Measurements from ENCODE around the gene FOLR1. TPM values are rescaled to one million over a fixed set of nuclear protein-coding genes. Genes with fewer than 3 reads are reported as not detected.

Gene FOLR1
- polyA plus RNA-seq, 1 donor from 2014 or later: not detected

DNA sequence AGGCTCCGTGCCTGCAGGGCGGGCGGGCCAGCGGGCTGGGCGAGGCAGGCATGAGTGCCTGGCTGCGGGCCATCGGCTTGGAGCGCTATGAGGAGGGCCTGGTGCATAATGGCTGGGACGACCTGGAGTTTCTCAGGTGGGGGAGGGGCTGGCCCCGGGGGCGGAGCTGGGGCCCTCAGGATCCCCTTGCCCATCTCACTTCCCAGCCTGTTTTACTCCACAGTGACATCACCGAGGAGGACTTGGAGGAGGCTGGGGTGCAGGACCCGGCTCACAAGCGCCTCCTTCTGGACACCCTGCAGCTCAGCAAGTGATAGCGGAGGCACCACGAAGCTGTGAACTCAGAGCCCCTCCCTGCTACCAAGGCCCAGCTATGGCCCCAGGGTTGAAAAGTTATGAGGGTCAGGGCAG, 46.1 kb downstream of the FOLR1 start:
- Histone ChIP-seq H3K27me3 (ENCODE audit: insufficient read depth, low read depth, low read length) (peaks cover 47% of the 10 kb centered on the region), H3K4me3 (ENCODE audit: low read length) (no peak overlapping the region), H3K9ac (ENCODE audit: low read length) (no peak overlapping the region), H3K27ac (ENCODE audit: low read length) (no peak overlapping the region), H3K9me2 (ENCODE audit: insufficient read depth, low read length) (no peaks in the 10 kb centered on the region), H3K79me2 (replicated peaks; ENCODE audit: insufficient read depth, low read length) (no peaks in the 10 kb centered on the region), H3K9me3 (ENCODE audit: low read length) (no peaks in the 10 kb centered on the region), H3K36me3 (ENCODE audit: insufficient read depth, low read length) (no peaks in the 10 kb centered on the region), H4K20me1 (ENCODE audit: insufficient read depth) (no peaks in the 10 kb centered on the region), H3K4me2 (ENCODE audit: low read length) (no peak overlapping the region), H2AFZ (ENCODE audit: low read depth, low read length) (no peak overlapping the region), H3F3A (ENCODE audit: insufficient read depth, low read length, poor library complexity, severe bottlenecking) (no peaks in the 10 kb centered on the region)
- TF ChIP-seq, protein P1, sequence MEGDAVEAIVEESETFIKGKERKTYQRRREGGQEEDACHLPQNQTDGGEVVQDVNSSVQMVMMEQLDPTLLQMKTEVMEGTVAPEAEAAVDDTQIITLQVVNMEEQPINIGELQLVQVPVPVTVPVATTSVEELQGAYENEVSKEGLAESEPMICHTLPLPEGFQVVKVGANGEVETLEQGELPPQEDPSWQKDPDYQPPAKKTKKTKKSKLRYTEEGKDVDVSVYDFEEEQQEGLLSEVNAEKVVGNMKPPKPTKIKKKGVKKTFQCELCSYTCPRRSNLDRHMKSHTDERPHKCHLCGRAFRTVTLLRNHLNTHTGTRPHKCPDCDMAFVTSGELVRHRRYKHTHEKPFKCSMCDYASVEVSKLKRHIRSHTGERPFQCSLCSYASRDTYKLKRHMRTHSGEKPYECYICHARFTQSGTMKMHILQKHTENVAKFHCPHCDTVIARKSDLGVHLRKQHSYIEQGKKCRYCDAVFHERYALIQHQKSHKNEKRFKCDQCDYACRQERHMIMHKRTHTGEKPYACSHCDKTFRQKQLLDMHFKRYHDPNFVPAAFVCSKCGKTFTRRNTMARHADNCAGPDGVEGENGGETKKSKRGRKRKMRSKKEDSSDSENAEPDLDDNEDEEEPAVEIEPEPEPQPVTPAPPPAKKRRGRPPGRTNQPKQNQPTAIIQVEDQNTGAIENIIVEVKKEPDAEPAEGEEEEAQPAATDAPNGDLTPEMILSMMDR (IDR thresholded peaks at IDR 0.05; ENCODE audit: poor library complexity, severe bottlenecking): peak; percentile 34
- TF ChIP-seq EP300 (conservative IDR thresholded peaks at IDR 0.05; ENCODE audit: poor library complexity, severe bottlenecking) (no peak), EZH2 (IDR thresholded peaks at IDR 0.05; ENCODE audit: borderline replicate concordance, insufficient read depth, low read length, poor library complexity, severe bottlenecking) (no peak)
- TF ChIP-seq, protein P2, sequence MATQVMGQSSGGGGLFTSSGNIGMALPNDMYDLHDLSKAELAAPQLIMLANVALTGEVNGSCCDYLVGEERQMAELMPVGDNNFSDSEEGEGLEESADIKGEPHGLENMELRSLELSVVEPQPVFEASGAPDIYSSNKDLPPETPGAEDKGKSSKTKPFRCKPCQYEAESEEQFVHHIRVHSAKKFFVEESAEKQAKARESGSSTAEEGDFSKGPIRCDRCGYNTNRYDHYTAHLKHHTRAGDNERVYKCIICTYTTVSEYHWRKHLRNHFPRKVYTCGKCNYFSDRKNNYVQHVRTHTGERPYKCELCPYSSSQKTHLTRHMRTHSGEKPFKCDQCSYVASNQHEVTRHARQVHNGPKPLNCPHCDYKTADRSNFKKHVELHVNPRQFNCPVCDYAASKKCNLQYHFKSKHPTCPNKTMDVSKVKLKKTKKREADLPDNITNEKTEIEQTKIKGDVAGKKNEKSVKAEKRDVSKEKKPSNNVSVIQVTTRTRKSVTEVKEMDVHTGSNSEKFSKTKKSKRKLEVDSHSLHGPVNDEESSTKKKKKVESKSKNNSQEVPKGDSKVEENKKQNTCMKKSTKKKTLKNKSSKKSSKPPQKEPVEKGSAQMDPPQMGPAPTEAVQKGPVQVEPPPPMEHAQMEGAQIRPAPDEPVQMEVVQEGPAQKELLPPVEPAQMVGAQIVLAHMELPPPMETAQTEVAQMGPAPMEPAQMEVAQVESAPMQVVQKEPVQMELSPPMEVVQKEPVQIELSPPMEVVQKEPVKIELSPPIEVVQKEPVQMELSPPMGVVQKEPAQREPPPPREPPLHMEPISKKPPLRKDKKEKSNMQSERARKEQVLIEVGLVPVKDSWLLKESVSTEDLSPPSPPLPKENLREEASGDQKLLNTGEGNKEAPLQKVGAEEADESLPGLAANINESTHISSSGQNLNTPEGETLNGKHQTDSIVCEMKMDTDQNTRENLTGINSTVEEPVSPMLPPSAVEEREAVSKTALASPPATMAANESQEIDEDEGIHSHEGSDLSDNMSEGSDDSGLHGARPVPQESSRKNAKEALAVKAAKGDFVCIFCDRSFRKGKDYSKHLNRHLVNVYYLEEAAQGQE (IDR thresholded peaks at IDR 0.05; ENCODE audit: borderline replicate concordance): no peak

DNA sequence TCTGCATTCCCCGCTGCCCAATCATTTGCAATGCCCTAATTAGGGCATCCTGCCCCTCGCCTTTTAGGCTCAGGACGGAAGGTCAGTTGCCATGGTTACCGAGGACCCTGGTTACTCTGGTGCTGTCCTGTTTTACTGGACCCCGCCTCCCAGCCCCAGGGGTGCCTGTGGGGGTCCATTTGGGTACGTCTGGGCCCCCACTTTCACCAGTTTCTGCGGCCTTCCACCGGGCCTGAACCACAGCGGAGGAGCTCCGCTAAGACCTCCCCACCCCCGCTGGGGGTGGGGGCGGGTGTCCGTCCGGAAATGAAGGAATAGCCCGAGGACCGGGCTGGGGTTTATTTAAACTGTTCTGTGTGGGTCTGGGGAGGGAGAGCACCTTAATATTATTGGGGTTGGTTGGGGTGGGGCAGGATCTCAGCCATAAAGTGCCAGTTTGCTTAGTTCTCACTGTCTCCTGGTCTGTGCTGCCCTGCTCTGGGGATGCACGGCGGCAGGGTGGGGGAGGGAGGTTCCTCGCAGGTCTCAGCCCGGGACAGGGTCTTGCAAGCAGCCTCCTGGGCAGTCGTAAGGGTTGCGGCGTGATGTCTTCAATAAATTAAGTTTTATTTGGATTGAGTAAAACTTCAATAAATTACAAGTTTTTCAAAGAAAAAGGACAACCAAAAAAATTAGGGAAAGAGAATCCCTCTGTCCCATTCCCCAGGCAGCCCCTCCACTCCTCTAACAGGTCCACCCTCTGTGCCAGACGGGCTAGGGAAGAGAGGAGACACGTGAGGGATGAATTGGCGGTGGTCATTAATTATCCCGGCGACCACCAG, 46.8 kb downstream of the FOLR1 start:
- H3K27me3 ChIP-seq (ENCODE audit: insufficient read depth, low read depth, low read length): peaks cover 54% of the 10 kb centered on the region
- no peak overlapping the region for H3K4me3 ChIP-seq (ENCODE audit: low read length)
- peaks cover 4% of the 10 kb centered on the region for H3K9me3 ChIP-seq (ENCODE audit: low read length)
- no peak for TF ChIP-seq EP300 (conservative IDR thresholded peaks at IDR 0.05; ENCODE audit: poor library complexity, severe bottlenecking)
- TF ChIP-seq, protein P2 (IDR thresholded peaks at IDR 0.05; ENCODE audit: borderline replicate concordance): no peak
- no peak for TF ChIP-seq POLR2AphosphoS5 (IDR thresholded peaks at IDR 0.05)
- TF ChIP-seq, protein P1 (IDR thresholded peaks at IDR 0.05; ENCODE audit: poor library complexity, severe bottlenecking): no peak
- TF ChIP-seq MXI1 (conservative IDR thresholded peaks at IDR 0.05; ENCODE audit: poor library complexity, severe bottlenecking): no peak
- no peak for TF ChIP-seq RAD21 (conservative IDR thresholded peaks at IDR 0.05)
- TF ChIP-seq TAF1 (IDR thresholded peaks at IDR 0.05; ENCODE audit: low read depth): no peak
- no peak for TF ChIP-seq SMC3 (conservative IDR thresholded peaks at IDR 0.05; ENCODE audit: poor library complexity)
- no peak for TF ChIP-seq EZH2 (IDR thresholded peaks at IDR 0.05; ENCODE audit: borderline replicate concordance, insufficient read depth, low read length, poor library complexity, severe bottlenecking)
- no peak overlapping the region for H3K27ac ChIP-seq (ENCODE audit: low read length)
- H3F3A ChIP-seq (ENCODE audit: insufficient read depth, low read length, poor library complexity, severe bottlenecking): no peaks in the 10 kb centered on the region
- H3K79me2 ChIP-seq (replicated peaks; ENCODE audit: insufficient read depth, low read length): no peaks in the 10 kb centered on the region
- H3K9me2 ChIP-seq (ENCODE audit: insufficient read depth, low read length): no peaks in the 10 kb centered on the region
- H3K4me2 ChIP-seq (ENCODE audit: low read length): no peak overlapping the region
- no peaks in the 10 kb centered on the region for H4K20me1 ChIP-seq (ENCODE audit: insufficient read depth)
- no peak overlapping the region for H3K9ac ChIP-seq (ENCODE audit: low read length)
- H2AFZ ChIP-seq (ENCODE audit: low read depth, low read length): no peak overlapping the region
- no peaks in the 10 kb centered on the region for H3K36me3 ChIP-seq (ENCODE audit: insufficient read depth, low read length)
